ENCODE results near the gene ZNF462. TPM values are rescaled to one million over a fixed set of nuclear protein-coding genes. Genes with fewer than 3 reads are reported as not detected.

ZNF462 gene
- total RNA-seq, 3 donors from 2014 or later (not counting 1 experiment from before 2014, with no cell fraction given): 0.33 to 0.93 (median 0.35) TPM

GRCh38 chr9:106954558-106954957 lies 91.6 kb downstream of the ZNF462 start:
- H3K27ac ChIP-seq (ENCODE audit: low read length): no peak overlapping the region

GRCh38 chr9:106954974-106955850 lies 92.2 kb downstream of the ZNF462 start:
- Mint-ChIP-seq H3K4me1 (no peaks in the 10 kb centered on the region), H3K27ac (no peak overlapping the region), H3K9me3 (peaks cover 0 to 4% of the 10 kb centered on the region in 2 donors), H3K36me3 (no peaks in the 10 kb centered on the region), H3K27me3 (ENCODE audit: low read depth in 2 of 2) (peaks cover 0 to 3% of the 10 kb centered on the region in 2 donors), H3K4me3 (no peak overlapping the region)
- no peak for TF ChIP-seq CTCF (IDR thresholded peaks at IDR 0.05)
- H3K27ac ChIP-seq (ENCODE audit: low read length): no peak overlapping the region
- ATAC-seq (no peak), DNase-seq (no peak)
- no peak overlapping the region for H3K4me3 ChIP-seq (ENCODE audit: low read length)
- no peaks in the 10 kb centered on the region for H3K4me1 ChIP-seq (ENCODE audit: control insufficient read depth, insufficient read depth, low read length)
- no peaks in the 10 kb centered on the region for H3K36me3 ChIP-seq (ENCODE audit: control insufficient read depth, insufficient read depth, low read length)
- 82% methylated on average over 2 of the region's 3 CpGs for WGBS (ENCODE audit: insufficient coverage)
- H3K9me3 ChIP-seq (ENCODE audit: control insufficient read depth, insufficient read depth, low read length): no peaks in the 10 kb centered on the region
- no peaks in the 10 kb centered on the region for H3K27me3 ChIP-seq (ENCODE audit: control insufficient read depth, insufficient read depth, low read length)
- intact Hi-C loops (cut with micrococcal nuclease): no loop called here

More at GRCh38 chr9:106954558-106954957, 91.6 kb downstream of the ZNF462 start:
- H3K36me3 Mint-ChIP-seq: no peaks in the 10 kb centered on the region
- Histone ChIP-seq H3K4me1 (ENCODE audit: control insufficient read depth, insufficient read depth, low read length) (no peaks in the 10 kb centered on the region), H3K27me3 (ENCODE audit: control insufficient read depth, insufficient read depth, low read length) (no peaks in the 10 kb centered on the region), H3K9me3 (ENCODE audit: control insufficient read depth, insufficient read depth, low read length) (no peaks in the 10 kb centered on the region), H3K4me3 (ENCODE audit: low read length) (no peak overlapping the region), H3K36me3 (ENCODE audit: control insufficient read depth, insufficient read depth, low read length) (no peaks in the 10 kb centered on the region)
- intact Hi-C loops (cut with micrococcal nuclease): no loop called here
- DNase-seq (no peak), ATAC-seq (no peak)
- no peaks in the 10 kb centered on the region for H3K4me1 Mint-ChIP-seq
- H3K27me3 Mint-ChIP-seq (ENCODE audit: low read depth in 2 of 2): peaks cover 0 to 3% of the 10 kb centered on the region in 2 donors
- peaks cover 0 to 4% of the 10 kb centered on the region in 2 donors for H3K9me3 Mint-ChIP-seq
- H3K4me3 Mint-ChIP-seq: no peak overlapping the region
- H3K27ac Mint-ChIP-seq: no peak overlapping the region
- TF ChIP-seq CTCF (IDR thresholded peaks at IDR 0.05): no peak
- 73% methylated on average over 1 of the region's 1 CpG for WGBS (ENCODE audit: insufficient coverage)

- peaks cover 0 to 3% of the 10 kb centered on the region in 2 donors for H3K27me3 Mint-ChIP-seq (ENCODE audit: low read depth in 2 of 2)
- intact Hi-C loops (cut with micrococcal nuclease): no loop called here
Measured at GRCh38 chr9:106956971-106957370, 94.0 kb downstream of the ZNF462 start.

More at GRCh38 chr9:106956971-106957370, 94.0 kb downstream of the ZNF462 start:
- no peaks in the 10 kb centered on the region for H3K36me3 Mint-ChIP-seq
- H3K4me1 Mint-ChIP-seq: no peaks in the 10 kb centered on the region
- Histone ChIP-seq H3K4me1 (ENCODE audit: control insufficient read depth, insufficient read depth, low read length) (no peaks in the 10 kb centered on the region), H3K27me3 (ENCODE audit: control insufficient read depth, insufficient read depth, low read length) (no peaks in the 10 kb centered on the region), H3K4me3 (ENCODE audit: low read length) (no peak overlapping the region), H3K9me3 (ENCODE audit: control insufficient read depth, insufficient read depth, low read length) (no peaks in the 10 kb centered on the region), H3K36me3 (ENCODE audit: control insufficient read depth, insufficient read depth, low read length) (no peaks in the 10 kb centered on the region), H3K27ac (ENCODE audit: low read length) (no peak overlapping the region)
- no peak overlapping the region for H3K4me3 Mint-ChIP-seq
- DNase-seq (no peak), ATAC-seq (no peak)
- WGBS (ENCODE audit: insufficient coverage): 91% methylated on average over 5 of the region's 5 CpGs
- peaks cover 0 to 6% of the 10 kb centered on the region in 2 donors for H3K9me3 Mint-ChIP-seq
- H3K27ac Mint-ChIP-seq: no peak overlapping the region
- TF ChIP-seq CTCF (IDR thresholded peaks at IDR 0.05): no peak
